HG03025 (cell line): ENCODE data around the gene SPRR3.

ENCODE experiments used
- ATAC-seq: cut with Tn5 transposase; IDR thresholded peaks from one replicate; pipeline ENCODE4 v1.9.1; 2021; ENCODE audit warnings: mild to moderate bottlenecking, moderate library complexity; ENCODE audit not compliant: unreplicated experiment, low FRiP score

SPRR3 gene

GRCh38 chr1:153001382-153001781 is at the start of gene SPRR3:
TSS of gene SPRR3 (plus strand) at chr1:153001749. CDS start at chr1:153003021, 1,272 bp downstream.
- ATAC-seq: no peak

GRCh38 chr1:152953761-152954160 is 47.8 kb upstream of the SPRR3 start:
- ATAC-seq: no peak

- ATAC-seq: no peak
Observed at GRCh38 chr1:152954436-152954835, 47.1 kb upstream of the SPRR3 start.

GRCh38 chr1:152957561-152957960 is 44.0 kb upstream of the SPRR3 start:
- ATAC-seq: no peak

GRCh38 chr1:152959273-152959672 is 42.3 kb upstream of the SPRR3 start:
- ATAC-seq: no peak

GRCh38 chr1:152959801-152960451 is 41.6 kb upstream of the SPRR3 start:
- ATAC-seq: no peak

GRCh38 chr1:152960452-152961044 is 41.0 kb upstream of the SPRR3 start:
- ATAC-seq: no peak

GRCh38 chr1:152961226-152961891 is 40.2 kb upstream of the SPRR3 start:
- no peak for ATAC-seq

GRCh38 chr1:152962876-152963415 is 38.6 kb upstream of the SPRR3 start:
- no peak for ATAC-seq

GRCh38 chr1:152964536-152964935 is 37.0 kb upstream of the SPRR3 start:
- no peak for ATAC-seq

- no peak for ATAC-seq
Observed at GRCh38 chr1:152965853-152966252, 35.7 kb upstream of the SPRR3 start.

GRCh38 chr1:152967201-152967600 is 34.3 kb upstream of the SPRR3 start:
- no peak for ATAC-seq

- peak; percentile 94 for ATAC-seq
Observed at GRCh38 chr1:152968248-152968647, 33.3 kb upstream of the SPRR3 start.

GRCh38 chr1:152969036-152969435 is 32.5 kb upstream of the SPRR3 start:
- ATAC-seq: no peak

GRCh38 chr1:152970495-152970894 is 31.1 kb upstream of the SPRR3 start, which contains the start of gene SPRR4:
TSS of gene SPRR4 (plus strand) at chr1:152970648. CDS start at chr1:152971891, 1,243 bp downstream.
- ATAC-seq: no peak

- no peak for ATAC-seq
Observed at GRCh38 chr1:152972196-152972886, 29.2 kb upstream of the SPRR3 start.

- no peak for ATAC-seq
Observed at GRCh38 chr1:152976688-152977087, 24.9 kb upstream of the SPRR3 start.

- no peak for ATAC-seq
Observed at GRCh38 chr1:152977614-152978013, 23.9 kb upstream of the SPRR3 start.

- no peak for ATAC-seq
Observed at GRCh38 chr1:152980676-152981075, 20.9 kb upstream of the SPRR3 start.

- ATAC-seq: no peak
Observed at GRCh38 chr1:152981146-152981871, 20.2 kb upstream of the SPRR3 start.
